Astrocyte (in vitro differentiated cells and primary cell): ENCODE measurements around the gene PALLD.

Source experiments
- CTCF ChIP-seq: IDR thresholded peaks from 2 replicates; pipeline ENCODE4 v1.5.1; 2011; ENCODE audit warnings: low read depth, mild to moderate bottlenecking, inconsistent platforms, low read length, moderate library complexity; ENCODE audit not compliant: insufficient read depth
- EZH2 ChIP-seq: IDR thresholded peaks from 2 replicates; pipeline ENCODE4 v1.6.1; 2012; ENCODE audit warnings: mild to moderate bottlenecking, low read length, inconsistent platforms; ENCODE audit not compliant: insufficient read depth

- TF ChIP-seq CTCF (no peak), EZH2 (no peak)
Measured at GRCh38 chr4:168888715-168889215, 391.9 kb downstream of the PALLD start.
